ENCODE results near the gene ATG10. TPM values are rescaled to one million over a fixed set of nuclear protein-coding genes. Genes with fewer than 3 reads are reported as not detected.

ATG10 gene
- total and polyA plus RNA-seq, 2 of the 13 experiments (the other 11 are each of a cell fraction or from before 2014, with no cell fraction given) = 2.0 to 5.7 TPM

DNA sequence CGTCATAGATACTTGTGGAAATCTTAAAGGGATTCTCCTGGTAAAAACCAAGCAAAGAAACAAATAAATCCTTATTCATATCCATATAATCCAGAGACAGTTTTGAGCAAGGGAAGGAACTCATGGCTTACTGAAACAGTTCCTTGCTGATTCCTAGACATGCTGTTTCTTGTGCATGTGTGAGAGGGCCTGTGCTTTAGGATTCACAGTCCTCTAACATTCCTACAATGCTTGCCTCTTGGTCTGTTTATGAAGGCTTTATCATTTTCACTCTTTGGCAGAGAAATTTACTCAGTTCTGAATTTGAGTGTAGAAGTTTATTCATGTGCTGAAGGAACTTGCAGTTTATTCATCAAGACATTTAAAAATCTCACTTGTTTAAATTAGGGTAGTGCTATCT is 183.0 kb downstream of the ATG10 start (continued):
- TF ChIP-seq AGO1 (IDR thresholded peaks at IDR 0.05; ENCODE audit: low read depth, low read length, poor library complexity, severe bottlenecking) (no peak), ZFY (CRISPR knock-in tag; IDR thresholded peaks at IDR 0.05) (no peak), CHD2 (IDR thresholded peaks at IDR 0.05; ENCODE audit: low read depth, low read length) (no peak), FOXK2 (IDR thresholded peaks at IDR 0.05) (no peak), ATM (IDR thresholded peaks at IDR 0.05; ENCODE audit: borderline replicate concordance) (no peak), ZNF205 (CRISPR knock-in tag; IDR thresholded peaks at IDR 0.05) (no peak)
- TF ChIP-seq, protein P1, sequence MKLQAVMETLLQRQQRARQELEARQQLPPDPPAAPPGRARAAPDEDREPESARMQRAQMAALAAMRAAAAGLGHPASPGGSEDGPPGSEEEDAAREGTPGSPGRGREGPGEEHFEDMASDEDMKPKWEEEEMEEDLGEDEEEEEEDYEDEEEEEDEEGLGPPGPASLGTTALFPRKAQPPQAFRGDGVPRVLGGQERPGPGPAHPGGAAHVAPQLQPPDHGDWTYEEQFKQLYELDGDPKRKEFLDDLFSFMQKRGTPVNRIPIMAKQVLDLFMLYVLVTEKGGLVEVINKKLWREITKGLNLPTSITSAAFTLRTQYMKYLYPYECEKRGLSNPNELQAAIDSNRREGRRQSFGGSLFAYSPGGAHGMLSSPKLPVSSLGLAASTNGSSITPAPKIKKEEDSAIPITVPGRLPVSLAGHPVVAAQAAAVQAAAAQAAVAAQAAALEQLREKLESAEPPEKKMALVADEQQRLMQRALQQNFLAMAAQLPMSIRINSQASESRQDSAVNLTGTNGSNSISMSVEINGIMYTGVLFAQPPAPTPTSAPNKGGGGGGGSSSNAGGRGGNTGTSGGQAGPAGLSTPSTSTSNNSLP (IDR thresholded peaks at IDR 0.05; ENCODE audit: low read depth, low read length) = no peak
- TF ChIP-seq, protein P2, sequence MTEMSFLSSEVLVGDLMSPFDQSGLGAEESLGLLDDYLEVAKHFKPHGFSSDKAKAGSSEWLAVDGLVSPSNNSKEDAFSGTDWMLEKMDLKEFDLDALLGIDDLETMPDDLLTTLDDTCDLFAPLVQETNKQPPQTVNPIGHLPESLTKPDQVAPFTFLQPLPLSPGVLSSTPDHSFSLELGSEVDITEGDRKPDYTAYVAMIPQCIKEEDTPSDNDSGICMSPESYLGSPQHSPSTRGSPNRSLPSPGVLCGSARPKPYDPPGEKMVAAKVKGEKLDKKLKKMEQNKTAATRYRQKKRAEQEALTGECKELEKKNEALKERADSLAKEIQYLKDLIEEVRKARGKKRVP (CRISPR knock-in tag; IDR thresholded peaks at IDR 0.05) = no peak

DNA sequence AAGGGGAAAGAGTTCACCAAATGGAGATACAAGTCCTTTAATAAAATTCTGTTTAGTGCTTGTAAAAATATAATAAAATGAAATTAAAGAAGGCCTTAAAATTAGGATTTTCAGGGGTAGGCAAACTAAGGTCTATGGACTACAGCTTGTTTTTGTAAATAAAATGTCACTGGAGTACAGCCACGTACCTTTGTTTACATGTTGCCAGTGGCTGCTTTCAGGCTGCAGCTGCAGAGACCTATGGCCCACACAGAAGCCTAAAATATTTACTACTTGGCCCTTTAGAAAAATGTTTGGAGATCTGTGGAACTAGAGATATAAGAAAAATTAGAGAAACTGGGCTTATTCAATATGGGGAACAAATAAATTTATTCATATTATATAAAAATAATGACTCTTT is 183.5 kb downstream of the ATG10 start:
- POLR2A ChIA-PET = no interaction called here
- H3K4me3 ChIP-seq (replicated peaks in 1 of 3; ENCODE audit: insufficient read depth in 1 of 3, low read depth in 2 of 3, low read length in 3 of 3) = no peak overlapping the region
- no peaks in the 10 kb centered on the region; a peak in 1 of 5 replicates for H3K27me3 ChIP-seq (ENCODE audit: control insufficient read depth in 1 of 2, insufficient read depth in 2 of 2, low read length in 2 of 2)
- no peak for ATAC-seq
- H3K9ac ChIP-seq (ENCODE audit: insufficient read depth, low read depth, low read length) = no peak overlapping the region
- no peak overlapping the region for H3K4me2 ChIP-seq (ENCODE audit: low read depth, low read length)
- FAIRE-seq = no peak
- no peaks in the 10 kb centered on the region for H3K9me3 ChIP-seq (ENCODE audit: low read length)
- no peaks in the 10 kb centered on the region for H3K4me1 ChIP-seq (ENCODE audit: insufficient read depth, low read length)
- H3K36me3 ChIP-seq (replicated peaks in 1 of 2; ENCODE audit: control insufficient read depth in 1 of 2, insufficient read depth in 2 of 2, low read length in 2 of 2) = no peaks in the 10 kb centered on the region
- H3K79me2 ChIP-seq (ENCODE audit: insufficient read depth, low read length) = no peaks in the 10 kb centered on the region
- H4K20me1 ChIP-seq (ENCODE audit: insufficient read depth, low read length) = no peaks in the 10 kb centered on the region
- no peak for DNase-seq (ENCODE audit: low spot score)
- H3K27ac ChIP-seq (ENCODE audit: extremely low read length, insufficient read depth, low read length) = no peak overlapping the region
- H2AFZ ChIP-seq (ENCODE audit: low read length) = no peak overlapping the region
- CTCF ChIA-PET (ENCODE audit: low intra/inter-chr PET ratio, low total read pairs) = no interaction called here
- in situ Hi-C loops (cut with HindIII; ENCODE audit: extremely low pct_ligation_motif_present, low pct_unique_long_range_greater_than_20kb) = no loop called here
- intact Hi-C loops (cut with micrococcal nuclease; ENCODE audit: unreplicated experiment) = no loop called here
- no TSS peak for BruUV-seq (replicated peaks)
- WGBS (ENCODE audit: low lambda C conversion rate) = 55% methylated on average over 1 of the region's 1 CpG
- TF ChIP-seq, protein P3, sequence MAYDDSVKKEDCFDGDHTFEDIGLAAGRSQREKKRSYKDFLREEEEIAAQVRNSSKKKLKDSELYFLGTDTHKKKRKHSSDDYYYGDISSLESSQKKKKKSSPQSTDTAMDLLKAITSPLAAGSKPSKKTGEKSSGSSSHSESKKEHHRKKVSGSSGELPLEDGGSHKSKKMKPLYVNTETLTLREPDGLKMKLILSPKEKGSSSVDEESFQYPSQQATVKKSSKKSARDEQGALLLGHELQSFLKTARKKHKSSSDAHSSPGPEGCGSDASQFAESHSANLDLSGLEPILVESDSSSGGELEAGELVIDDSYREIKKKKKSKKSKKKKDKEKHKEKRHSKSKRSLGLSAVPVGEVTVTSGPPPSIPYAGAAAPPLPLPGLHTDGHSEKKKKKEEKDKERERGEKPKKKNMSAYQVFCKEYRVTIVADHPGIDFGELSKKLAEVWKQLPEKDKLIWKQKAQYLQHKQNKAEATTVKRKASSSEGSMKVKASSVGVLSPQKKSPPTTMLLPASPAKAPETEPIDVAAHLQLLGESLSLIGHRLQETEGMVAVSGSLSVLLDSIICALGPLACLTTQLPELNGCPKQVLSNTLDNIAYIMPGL (CRISPR knock-in tag; IDR thresholded peaks at IDR 0.05; ENCODE audit: borderline replicate concordance in 1 of 2, low read depth in 1 of 2) = no peak
- TF ChIP-seq IKZF4 (CRISPR knock-in tag; IDR thresholded peaks at IDR 0.05; ENCODE audit: borderline replicate concordance, low read depth, not compliant biosample characterization) (no peak), HNF4A (CRISPR knock-in tag; IDR thresholded peaks at IDR 0.05) (no peak), ZNF790 (CRISPR knock-in tag; IDR thresholded peaks at IDR 0.05; ENCODE audit: borderline replicate concordance) (no peak), ZNF468 (CRISPR knock-in tag; IDR thresholded peaks at IDR 0.05) (no peak)
- TF ChIP-seq, protein P1 (IDR thresholded peaks at IDR 0.05; ENCODE audit: low read depth, low read length) = no peak
- TF ChIP-seq, protein P4, sequence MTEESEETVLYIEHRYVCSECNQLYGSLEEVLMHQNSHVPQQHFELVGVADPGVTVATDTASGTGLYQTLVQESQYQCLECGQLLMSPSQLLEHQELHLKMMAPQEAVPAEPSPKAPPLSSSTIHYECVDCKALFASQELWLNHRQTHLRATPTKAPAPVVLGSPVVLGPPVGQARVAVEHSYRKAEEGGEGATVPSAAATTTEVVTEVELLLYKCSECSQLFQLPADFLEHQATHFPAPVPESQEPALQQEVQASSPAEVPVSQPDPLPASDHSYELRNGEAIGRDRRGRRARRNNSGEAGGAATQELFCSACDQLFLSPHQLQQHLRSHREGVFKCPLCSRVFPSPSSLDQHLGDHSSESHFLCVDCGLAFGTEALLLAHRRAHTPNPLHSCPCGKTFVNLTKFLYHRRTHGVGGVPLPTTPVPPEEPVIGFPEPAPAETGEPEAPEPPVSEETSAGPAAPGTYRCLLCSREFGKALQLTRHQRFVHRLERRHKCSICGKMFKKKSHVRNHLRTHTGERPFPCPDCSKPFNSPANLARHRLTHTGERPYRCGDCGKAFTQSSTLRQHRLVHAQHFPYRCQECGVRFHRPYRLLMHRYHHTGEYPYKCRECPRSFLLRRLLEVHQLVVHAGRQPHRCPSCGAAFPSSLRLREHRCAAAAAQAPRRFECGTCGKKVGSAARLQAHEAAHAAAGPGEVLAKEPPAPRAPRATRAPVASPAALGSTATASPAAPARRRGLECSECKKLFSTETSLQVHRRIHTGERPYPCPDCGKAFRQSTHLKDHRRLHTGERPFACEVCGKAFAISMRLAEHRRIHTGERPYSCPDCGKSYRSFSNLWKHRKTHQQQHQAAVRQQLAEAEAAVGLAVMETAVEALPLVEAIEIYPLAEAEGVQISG (CRISPR knock-in tag; IDR thresholded peaks at IDR 0.05) = no peak
